CD14-positive monocyte (primary cell): ENCODE data around the gene SUPT5H. TPM values are rescaled to one million over a fixed set of nuclear protein-coding genes. Genes with fewer than 3 reads are reported as not detected.

ENCODE experiments used
- DNase-seq, 3 donors: peaks; one replicate each; pipeline ENCODE4 v3.0.0-alpha.2; 2011 to 2022
- H2AFZ ChIP-seq: 2 replicates; pipeline ENCODE4 v1.6.0; 2012; ENCODE audit warnings: mild to moderate bottlenecking, low read depth, low read length, inconsistent platforms; ENCODE audit not compliant: insufficient read depth, poor library complexity, severe bottlenecking
- H3K27ac ChIP-seq, 2 donors: 1 replicate in 1 of 2; 2 replicates in 1 of 2; pipeline ENCODE4 v1.5.1; 2012 to 2013; ENCODE audit warnings: low read length in 2 of 2, control low read depth in 1 of 2, inconsistent platforms in 1 of 2, low read depth in 1 of 2, mild to moderate bottlenecking in 1 of 2
- H3K27me3 ChIP-seq, 2 donors: one replicate each; pipeline versions ENCODE4 v1.6.0 to v1.6.1; 2011 to 2013; ENCODE audit warnings: low read length in 2 of 2; ENCODE audit not compliant: control insufficient read depth in 2 of 2, insufficient read depth in 2 of 2
- H3K36me3 ChIP-seq, 2 donors: replicated peaks in 1 of 2; 1 replicate in 1 of 2; 2 replicates in 1 of 2; pipeline versions ENCODE4 v1.5.1 to v1.6.1; 2012 to 2013; ENCODE audit warnings: low read length in 2 of 2, control low read depth in 1 of 2, inconsistent platforms in 1 of 2, mild to moderate bottlenecking in 1 of 2; ENCODE audit not compliant: insufficient read depth in 2 of 2, control insufficient read depth in 1 of 2
- H3K4me1 ChIP-seq, 2 donors: 1 replicate in 1 of 2; 2 replicates in 1 of 2; pipeline versions ENCODE4 v1.5.1 to v1.6.1; 2012 to 2013; ENCODE audit warnings: low read length in 2 of 2, control low read depth in 1 of 2, inconsistent platforms in 1 of 2, mild to moderate bottlenecking in 1 of 2, moderate library complexity in 1 of 2; ENCODE audit not compliant: insufficient read depth in 2 of 2, control insufficient read depth in 1 of 2
- H3K4me2 ChIP-seq: replicated peaks from 2 replicates; pipeline ENCODE3; 2012; ENCODE audit warnings: low read length, moderate library complexity, mild to moderate bottlenecking; ENCODE audit not compliant: poor library complexity, severe bottlenecking; ENCODE audit errors: extremely low read depth
- H3K4me3 ChIP-seq, 3 experiments: fragments of 200-600 bp in 1 of 3; sonication (generic) in 1 of 3; replicated peaks in 1 of 3; 1 replicate in 2 of 3; 2 replicates in 1 of 3; pipeline ENCODE4 v1.5.1; 2011 to 2013; ENCODE audit warnings: low read length in 3 of 3, mild to moderate bottlenecking in 3 of 3, control low read depth in 2 of 3, low read depth in 2 of 3, inconsistent platforms in 1 of 3, moderate library complexity in 1 of 3
- H3K79me2 ChIP-seq: 2 replicates; pipeline ENCODE4 v1.6.0; 2012; ENCODE audit warnings: mild to moderate bottlenecking, control low read depth, inconsistent platforms, low read length, moderate library complexity; ENCODE audit not compliant: insufficient read depth
- H3K9ac ChIP-seq: 2 replicates; pipeline ENCODE4 v1.6.0; 2017; ENCODE audit warnings: low read length, mild to moderate bottlenecking; ENCODE audit not compliant: insufficient read depth, poor library complexity, severe bottlenecking
- H3K9me3 ChIP-seq, 2 donors: replicated peaks in 1 of 2; 1 replicate in 1 of 2; 2 replicates in 1 of 2; pipeline versions ENCODE4 v1.5.1 to v1.6.1; 2012 to 2013; ENCODE audit warnings: low read length in 2 of 2, control low read depth in 1 of 2; ENCODE audit not compliant: control insufficient read depth in 1 of 2, insufficient read depth in 1 of 2
- H4K20me1 ChIP-seq: 2 replicates; pipeline ENCODE4 v1.6.0; 2012; ENCODE audit warnings: mild to moderate bottlenecking, low read length, control low read depth, moderate library complexity; ENCODE audit not compliant: insufficient read depth
- H3K27ac Mint-ChIP-seq, 7 donors: one replicate each; pipeline ENCODE4 v1.8.0; 2020; ENCODE audit warnings: mild to moderate bottlenecking in 7 of 7, mixed read lengths in 7 of 7, moderate library complexity in 6 of 7, inconsistent platforms in 2 of 7
- H3K27me3 Mint-ChIP-seq, 3 donors: one replicate each; pipeline ENCODE4 v1.8.0; 2021 to 2022; ENCODE audit warnings: low read depth in 3 of 3, mild to moderate bottlenecking in 3 of 3, mixed read lengths in 3 of 3, moderate library complexity in 3 of 3, inconsistent platforms in 1 of 3
- H3K36me3 Mint-ChIP-seq, 2 donors: one replicate each; pipeline ENCODE4 v1.8.0; 2020; ENCODE audit warnings: mixed read lengths in 2 of 2, inconsistent platforms in 1 of 2, mild to moderate bottlenecking in 1 of 2
- H3K4me1 Mint-ChIP-seq: one replicate; pipeline ENCODE4 v1.8.0; 2020; ENCODE audit warnings: mild to moderate bottlenecking, mixed read lengths
- H3K4me3 Mint-ChIP-seq, 2 donors: one replicate each; pipeline ENCODE4 v1.8.0; 2020; ENCODE audit warnings: mild to moderate bottlenecking in 2 of 2, mixed read lengths in 2 of 2, moderate library complexity in 1 of 2
- H3K9me3 Mint-ChIP-seq, 7 donors: one replicate each; pipeline ENCODE4 v1.8.0; 2020 to 2022; ENCODE audit warnings: mixed read lengths in 7 of 7, mild to moderate bottlenecking in 6 of 7, moderate library complexity in 6 of 7, inconsistent platforms in 2 of 7
- WGBS: methylation state at CpG from one replicate; pipeline ENCODE4 v1.1.5; 2013; ENCODE audit warnings: missing lambda C conversion rate; ENCODE audit not compliant: insufficient coverage; 5-methylcytosine and 5-hydroxymethylcytosine counted together
- intact Hi-C, 2 donors: fragments of 100-400 bp; cut with micrococcal nuclease; formaldehyde crosslinking; loops; one replicate each; pipeline versions ENCODE4 v1.15.0 to v1.15.1; 2023
- polyA plus RNA-seq, 3 donors: library from polyadenylated mRNA; depleted of rRNA in 1 of 3; unstranded in 2 of 3; stranded (reverse) in 1 of 3; fragments of 300-500 nt in 2 of 3; fragments of >200 nt in 1 of 3; fragmentation: Illumina TruSeq in 2 of 3; gene quantifications; 1 replicate in 2 of 3; 2 replicates in 1 of 3; pipeline ENCODE4 v1.2.3, GENCODE V29; 2012 to 2021
- TF ChIP-seq, protein P1 (sequence below): fragments of 200-600 bp; IDR thresholded peaks from one replicate; pipeline ENCODE4 v1.8.0; 2022; ENCODE audit warnings: antibody characterized with exemption, mild to moderate bottlenecking

SUPT5H gene
- polyA plus RNA-seq, 3 donors, result 43.6 to 83.2 (median 50.7) TPM

DNA sequence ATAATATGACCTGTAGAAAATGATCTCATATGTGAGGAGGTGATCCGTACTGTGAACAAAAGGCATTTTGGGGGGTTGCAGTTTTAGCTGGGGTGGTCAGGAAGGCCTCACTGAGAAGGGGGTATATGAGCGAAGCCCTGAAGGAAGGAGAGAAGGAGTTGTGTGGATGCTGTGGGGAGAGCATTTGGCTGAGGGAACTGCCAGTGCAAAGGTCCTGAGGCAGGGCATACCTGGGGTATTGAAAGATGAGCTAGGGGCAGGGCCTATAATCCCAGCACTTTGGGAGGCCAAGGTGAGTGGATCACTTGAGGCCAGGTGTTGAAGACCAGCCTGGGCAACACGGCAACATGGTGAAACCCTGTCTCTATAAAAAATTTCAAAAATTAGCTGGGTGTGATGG is 72.0 kb downstream of the SUPT5H start:
- Histone ChIP-seq H3K27ac (no peak overlapping the region), H3K9me3 (peaks cover 11 to 16% of the 10 kb centered on the region in 2 donors), H3K79me2 (no peaks in the 10 kb centered on the region), H3K27me3 (peaks cover 34 to 56% of the 10 kb centered on the region in 2 donors), H3K9ac (no peak overlapping the region), H3K4me1 (peaks cover 0 to 10% of the 10 kb centered on the region in 2 donors), H3K36me3 (no peaks in the 10 kb centered on the region), H3K4me2 (no peak overlapping the region), H4K20me1 (no peaks in the 10 kb centered on the region), H3K4me3 (no peak overlapping the region), H2AFZ (no peak overlapping the region)
- Mint-ChIP-seq H3K27ac (no peak overlapping the region), H3K36me3 (no peaks in the 10 kb centered on the region), H3K4me1 (peaks cover 12% of the 10 kb centered on the region), H3K27me3 (peaks cover 63 to 69% (median 67%) of the 10 kb centered on the region in 3 donors), H3K4me3 (peak overlapping the region in 1 of 2 donors; percentile 56), H3K9me3 (peaks cover 0 to 22% (median 13%) of the 10 kb centered on the region in 7 donors)
- 54% methylated on average over 3 of the region's 3 CpGs for WGBS
- TF ChIP-seq, protein P1, sequence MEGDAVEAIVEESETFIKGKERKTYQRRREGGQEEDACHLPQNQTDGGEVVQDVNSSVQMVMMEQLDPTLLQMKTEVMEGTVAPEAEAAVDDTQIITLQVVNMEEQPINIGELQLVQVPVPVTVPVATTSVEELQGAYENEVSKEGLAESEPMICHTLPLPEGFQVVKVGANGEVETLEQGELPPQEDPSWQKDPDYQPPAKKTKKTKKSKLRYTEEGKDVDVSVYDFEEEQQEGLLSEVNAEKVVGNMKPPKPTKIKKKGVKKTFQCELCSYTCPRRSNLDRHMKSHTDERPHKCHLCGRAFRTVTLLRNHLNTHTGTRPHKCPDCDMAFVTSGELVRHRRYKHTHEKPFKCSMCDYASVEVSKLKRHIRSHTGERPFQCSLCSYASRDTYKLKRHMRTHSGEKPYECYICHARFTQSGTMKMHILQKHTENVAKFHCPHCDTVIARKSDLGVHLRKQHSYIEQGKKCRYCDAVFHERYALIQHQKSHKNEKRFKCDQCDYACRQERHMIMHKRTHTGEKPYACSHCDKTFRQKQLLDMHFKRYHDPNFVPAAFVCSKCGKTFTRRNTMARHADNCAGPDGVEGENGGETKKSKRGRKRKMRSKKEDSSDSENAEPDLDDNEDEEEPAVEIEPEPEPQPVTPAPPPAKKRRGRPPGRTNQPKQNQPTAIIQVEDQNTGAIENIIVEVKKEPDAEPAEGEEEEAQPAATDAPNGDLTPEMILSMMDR, result no peak
- DNase-seq, result no peak
- intact Hi-C loops, result no loop called here

DNA sequence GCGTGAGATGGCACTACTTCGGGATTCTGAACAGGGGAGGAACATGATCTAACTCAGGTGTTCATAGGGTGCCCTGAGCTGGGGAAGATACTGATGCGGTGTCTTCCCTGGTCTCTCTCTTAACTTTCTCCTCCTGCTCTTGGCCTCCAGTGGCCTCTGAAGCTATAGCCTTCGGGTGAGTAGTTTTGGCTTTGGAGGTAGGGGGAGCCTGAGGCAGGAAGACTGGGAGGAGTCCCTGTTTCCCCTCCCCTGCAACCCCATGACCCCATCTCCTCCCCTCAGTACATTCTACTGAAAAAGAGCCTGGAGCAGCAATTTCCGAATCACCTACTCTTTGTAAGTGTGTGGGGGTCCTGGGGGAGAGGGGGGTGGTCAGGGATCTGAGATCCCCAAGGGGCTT is 73.1 kb downstream of the SUPT5H start:
- Mint-ChIP-seq H3K4me1 (peaks cover 12% of the 10 kb centered on the region), H3K9me3 (peaks cover 0 to 15% (median 6%) of the 10 kb centered on the region in 7 donors), H3K36me3 (no peaks in the 10 kb centered on the region), H3K27ac (no peak overlapping the region), H3K27me3 (peaks cover 53 to 59% (median 58%) of the 10 kb centered on the region in 3 donors), H3K4me3 (peak overlapping the region in 1 of 2 donors; percentile 68)
- no peaks in the 10 kb centered on the region for H3K36me3 ChIP-seq
- H3K4me1 ChIP-seq, result peaks cover 0 to 10% of the 10 kb centered on the region in 2 donors
- no peak overlapping the region for H3K4me2 ChIP-seq
- peaks cover 34 to 48% of the 10 kb centered on the region in 2 donors for H3K27me3 ChIP-seq
- TF ChIP-seq, protein P1, result no peak
- 100% methylated on average over 1 of the region's 5 CpGs for WGBS
- no peak overlapping the region for H2AFZ ChIP-seq
- no peaks in the 10 kb centered on the region for H4K20me1 ChIP-seq
- H3K9ac ChIP-seq, result no peak overlapping the region
- no peak for DNase-seq
- no peak overlapping the region for H3K4me3 ChIP-seq
- intact Hi-C loops, result no loop called here
- no peaks in the 10 kb centered on the region for H3K79me2 ChIP-seq
- H3K9me3 ChIP-seq, result peaks cover 7 to 16% of the 10 kb centered on the region in 2 donors
- H3K27ac ChIP-seq, result no peak overlapping the region
